Panc1 (cell line): ENCODE results near the gene SHISAL2A. TPM values are rescaled to one million over a fixed set of nuclear protein-coding genes. Genes with fewer than 3 reads are reported as not detected.
"Not testable (repeated sequence)": the region's sequence is repeated elsewhere in the genome, so short reads cannot be mapped to it uniquely, and the experiment has no call there.

ENCODE experiments used
- ATAC-seq: fragments of 200-7000 bp; cut with Tn5 transposase; 2 replicates; pipeline ENCODE4 v1.9.1; 2020; ENCODE audit warnings: mild to moderate bottlenecking, moderate library complexity
- BruUV-seq: library from RNA; stranded (reverse); fragments of 400-500 nt; replicated peaks from 2 replicates; lab custom pipeline; 2021; lab: Mats Ljungman, UMichigan
- CTCF ChIA-PET: fragments of 300-600 bp; sonication (Branson Sonifier 250); formaldehyde crosslinking; loops from one replicate; lab custom pipeline; 2022; ENCODE audit warnings: antibody characterized with exemption; lab: Charles Lee
- POLR2A ChIA-PET: fragments of 300-600 bp; sonication (Branson Sonifier 250); formaldehyde crosslinking; loops from one replicate; lab custom pipeline; 2022; ENCODE audit warnings: antibody characterized with exemption; lab: Charles Lee
- DNase-seq: peaks from one replicate; pipeline ENCODE4 v3.0.0-alpha.2; 2010; ENCODE audit warnings: low read depth, low spot score
- H3K27ac ChIP-seq: 2 replicates; pipeline ENCODE4 v1.5.1; 2011; ENCODE audit warnings: mild to moderate bottlenecking, low read length, inconsistent platforms
- H3K27me3 ChIP-seq: fragments of 200-500 bp; sonication (Bioruptor generic); 2 replicates; pipeline ENCODE4 v1.6.0; 2014; ENCODE audit warnings: low read length, inconsistent platforms; ENCODE audit not compliant: control insufficient read depth, insufficient read depth
- H3K36me3 ChIP-seq: fragments of 200-500 bp; sonication (Bioruptor generic); 2 replicates; pipeline ENCODE4 v1.5.1; 2014; ENCODE audit warnings: inconsistent platforms, mild to moderate bottlenecking, low read length, moderate library complexity; ENCODE audit not compliant: control insufficient read depth, insufficient read depth
- H3K4me1 ChIP-seq: 2 replicates; pipeline ENCODE4 v1.5.1; 2011; ENCODE audit warnings: inconsistent platforms, mild to moderate bottlenecking, low read length, moderate library complexity; ENCODE audit not compliant: control insufficient read depth, insufficient read depth
- H3K4me3 ChIP-seq, 2 experiments: 2 replicates each; pipeline ENCODE4 v1.5.1; 2011 to 2012; ENCODE audit warnings: low read depth in 2 of 2, low read length in 2 of 2, mild to moderate bottlenecking in 2 of 2, inconsistent platforms in 1 of 2, moderate library complexity in 1 of 2
- H3K9me3 ChIP-seq: fragments of 200-500 bp; sonication (Bioruptor generic); 2 replicates; pipeline ENCODE4 v1.5.1; 2014; ENCODE audit warnings: low read depth, mild to moderate bottlenecking, inconsistent platforms, low read length, moderate library complexity; ENCODE audit not compliant: control insufficient read depth, insufficient read depth
- POLR2AphosphoS5 ChIP-seq: IDR thresholded peaks from 2 replicates; pipeline ENCODE4 v1.6.1; 2012; ENCODE audit warnings: mild to moderate bottlenecking, low read depth, low read length, moderate library complexity
- SIN3A ChIP-seq: IDR thresholded peaks from 2 replicates; pipeline ENCODE4 v1.6.1; 2012; ENCODE audit warnings: low read depth, mild to moderate bottlenecking, low read length, moderate library complexity, borderline replicate concordance; ENCODE audit not compliant: insufficient read depth
- TCF7L2 ChIP-seq: IDR thresholded peaks from 2 replicates; pipeline ENCODE4 v1.6.1; 2011; ENCODE audit warnings: mild to moderate bottlenecking, low read depth, low read length, inconsistent platforms
- in situ Hi-C: cut with HindIII; loops from 2 replicates; pipeline ENCODE4 v1.10.0; 2016; ENCODE audit warnings: low sequenced_read_pairs, low pct_unique_long_range_greater_than_20kb
- intact Hi-C: fragments of 100-400 bp; cut with micrococcal nuclease; formaldehyde crosslinking; loops from one replicate; pipeline ENCODE4 v1.10.0; 2022; ENCODE audit not compliant: unreplicated experiment
- total RNA-seq: library from RNA; stranded (reverse); gene quantifications from one replicate; pipeline ENCODE4 v1.2.1, GENCODE V29; 2021; ENCODE audit not compliant: unreplicated experiment
- TF ChIP-seq, protein P1 (sequence below): fragments of 450-650 bp; IDR thresholded peaks from 2 replicates; pipeline ENCODE4 v1.5.1; 2017; ENCODE audit warnings: mild to moderate bottlenecking
- TF ChIP-seq, protein P2 (sequence below), 2 experiments: IDR thresholded peaks; 2 replicates each; pipeline ENCODE4 v1.6.1; 2011 to 2012; ENCODE audit warnings: low read depth in 2 of 2, control low read depth in 1 of 2, low read length in 1 of 2, mild to moderate bottlenecking in 1 of 2, moderate library complexity in 1 of 2; ENCODE audit not compliant: insufficient read depth in 1 of 2

The SHISAL2A gene
- total RNA-seq, 1 experiment from 2014 or later = 0.23 TPM

DNA sequence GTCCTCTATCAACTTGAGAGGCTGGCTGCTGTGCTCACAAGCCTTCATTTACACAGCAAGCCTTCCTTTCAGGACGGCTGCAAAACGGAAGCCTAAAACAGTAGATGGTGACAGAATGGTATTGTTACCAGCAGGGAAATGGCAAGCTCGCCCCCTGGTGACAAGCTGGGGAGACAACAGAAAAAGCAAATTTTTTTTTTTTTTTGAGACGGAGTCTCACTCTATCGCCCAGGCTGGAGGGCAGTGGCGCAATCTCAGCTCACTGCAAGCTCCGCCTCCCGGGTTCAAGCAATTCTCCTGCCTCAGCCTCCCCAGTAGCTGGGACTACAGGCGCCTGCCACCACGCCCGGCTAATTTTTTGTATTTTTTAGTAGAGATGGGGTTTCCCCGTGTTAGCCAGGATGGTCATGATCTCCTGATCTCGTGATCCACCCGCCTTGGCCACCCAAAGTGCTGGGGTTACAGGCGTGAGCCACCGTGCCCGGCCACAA lies 53.3 kb downstream of the SHISAL2A start:
- H3K4me1 ChIP-seq, DNase-seq, H3K4me3 ChIP-seq, in situ Hi-C loops, POLR2A ChIA-PET, H3K27ac ChIP-seq, BruUV-seq, intact Hi-C loops, H3K27me3 ChIP-seq, H3K9me3 ChIP-seq: not testable (repeated sequence)
- CTCF ChIA-PET = interaction anchor here (0.6 to 1.1 kb wide), 4 partner anchors 14 to 236 kb away, joined by 3 to 5 read pairs (median 4); partner anchors contain the start of gene TUT4
- ATAC-seq = peak; percentile 77
- peaks cover 11% of the 10 kb centered on the region for H3K36me3 ChIP-seq
- TF ChIP-seq, protein P1, sequence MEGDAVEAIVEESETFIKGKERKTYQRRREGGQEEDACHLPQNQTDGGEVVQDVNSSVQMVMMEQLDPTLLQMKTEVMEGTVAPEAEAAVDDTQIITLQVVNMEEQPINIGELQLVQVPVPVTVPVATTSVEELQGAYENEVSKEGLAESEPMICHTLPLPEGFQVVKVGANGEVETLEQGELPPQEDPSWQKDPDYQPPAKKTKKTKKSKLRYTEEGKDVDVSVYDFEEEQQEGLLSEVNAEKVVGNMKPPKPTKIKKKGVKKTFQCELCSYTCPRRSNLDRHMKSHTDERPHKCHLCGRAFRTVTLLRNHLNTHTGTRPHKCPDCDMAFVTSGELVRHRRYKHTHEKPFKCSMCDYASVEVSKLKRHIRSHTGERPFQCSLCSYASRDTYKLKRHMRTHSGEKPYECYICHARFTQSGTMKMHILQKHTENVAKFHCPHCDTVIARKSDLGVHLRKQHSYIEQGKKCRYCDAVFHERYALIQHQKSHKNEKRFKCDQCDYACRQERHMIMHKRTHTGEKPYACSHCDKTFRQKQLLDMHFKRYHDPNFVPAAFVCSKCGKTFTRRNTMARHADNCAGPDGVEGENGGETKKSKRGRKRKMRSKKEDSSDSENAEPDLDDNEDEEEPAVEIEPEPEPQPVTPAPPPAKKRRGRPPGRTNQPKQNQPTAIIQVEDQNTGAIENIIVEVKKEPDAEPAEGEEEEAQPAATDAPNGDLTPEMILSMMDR = peak; percentile 93

DNA sequence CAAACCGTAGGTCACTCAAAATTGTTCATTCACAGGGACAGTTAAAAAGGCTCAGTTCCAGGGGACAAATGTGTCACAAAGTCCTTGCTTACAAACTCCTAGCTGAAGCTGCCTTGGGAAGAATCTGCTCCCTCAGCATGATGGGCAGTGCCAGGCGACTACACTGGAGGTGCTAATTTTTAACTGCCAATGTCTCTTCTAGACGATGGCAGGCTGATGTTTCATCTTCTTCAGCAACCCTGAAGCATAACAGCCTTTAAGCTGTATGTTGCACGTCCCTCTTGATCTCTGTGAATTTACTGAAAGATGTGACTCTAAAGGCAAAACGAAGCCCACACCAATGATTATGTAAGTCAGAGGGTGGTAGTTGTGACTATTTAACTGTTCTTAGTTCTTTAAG lies 53.9 kb downstream of the SHISAL2A start:
- ATAC-seq = no peak
- intact Hi-C loops = no loop called here
- no peak overlapping the region for H3K27ac ChIP-seq
- TF ChIP-seq POLR2AphosphoS5 (no peak), SIN3A (no peak), TCF7L2 (no peak)
- TF ChIP-seq, protein P1 = no peak
- TF ChIP-seq, protein P2, sequence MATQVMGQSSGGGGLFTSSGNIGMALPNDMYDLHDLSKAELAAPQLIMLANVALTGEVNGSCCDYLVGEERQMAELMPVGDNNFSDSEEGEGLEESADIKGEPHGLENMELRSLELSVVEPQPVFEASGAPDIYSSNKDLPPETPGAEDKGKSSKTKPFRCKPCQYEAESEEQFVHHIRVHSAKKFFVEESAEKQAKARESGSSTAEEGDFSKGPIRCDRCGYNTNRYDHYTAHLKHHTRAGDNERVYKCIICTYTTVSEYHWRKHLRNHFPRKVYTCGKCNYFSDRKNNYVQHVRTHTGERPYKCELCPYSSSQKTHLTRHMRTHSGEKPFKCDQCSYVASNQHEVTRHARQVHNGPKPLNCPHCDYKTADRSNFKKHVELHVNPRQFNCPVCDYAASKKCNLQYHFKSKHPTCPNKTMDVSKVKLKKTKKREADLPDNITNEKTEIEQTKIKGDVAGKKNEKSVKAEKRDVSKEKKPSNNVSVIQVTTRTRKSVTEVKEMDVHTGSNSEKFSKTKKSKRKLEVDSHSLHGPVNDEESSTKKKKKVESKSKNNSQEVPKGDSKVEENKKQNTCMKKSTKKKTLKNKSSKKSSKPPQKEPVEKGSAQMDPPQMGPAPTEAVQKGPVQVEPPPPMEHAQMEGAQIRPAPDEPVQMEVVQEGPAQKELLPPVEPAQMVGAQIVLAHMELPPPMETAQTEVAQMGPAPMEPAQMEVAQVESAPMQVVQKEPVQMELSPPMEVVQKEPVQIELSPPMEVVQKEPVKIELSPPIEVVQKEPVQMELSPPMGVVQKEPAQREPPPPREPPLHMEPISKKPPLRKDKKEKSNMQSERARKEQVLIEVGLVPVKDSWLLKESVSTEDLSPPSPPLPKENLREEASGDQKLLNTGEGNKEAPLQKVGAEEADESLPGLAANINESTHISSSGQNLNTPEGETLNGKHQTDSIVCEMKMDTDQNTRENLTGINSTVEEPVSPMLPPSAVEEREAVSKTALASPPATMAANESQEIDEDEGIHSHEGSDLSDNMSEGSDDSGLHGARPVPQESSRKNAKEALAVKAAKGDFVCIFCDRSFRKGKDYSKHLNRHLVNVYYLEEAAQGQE (IDR thresholded peaks at IDR 0.05; ENCODE audit: insufficient read depth in 1 of 2, low read depth in 2 of 2, low read length in 1 of 2) = no peak
- ChIA-PET POLR2A (no interaction called here), CTCF (interaction anchor here (0.6 to 1.1 kb wide), 4 partner anchors 13 to 235 kb away, joined by 3 to 4 read pairs (median 3); no protein-coding TSS in a partner anchor)
- no peak overlapping the region for H3K4me3 ChIP-seq
- no peaks in the 10 kb centered on the region for H3K9me3 ChIP-seq
- BruUV-seq = no TSS peak
- H3K27me3 ChIP-seq = no peaks in the 10 kb centered on the region
- no peak for DNase-seq
- no peaks in the 10 kb centered on the region for H3K4me1 ChIP-seq
- peaks cover 11% of the 10 kb centered on the region for H3K36me3 ChIP-seq
- in situ Hi-C loops = no loop called here
